HAP-1 (cell line): ENCODE measurements around the gene DAGLA.

Experiments used
- DNase-seq, 2 experiments: peaks; one replicate each; pipeline ENCODE4 v3.0.0-alpha.2; 2016 to 2020; ENCODE audit warnings: low spot score in 2 of 2
- H3K27me3 ChIP-seq: fragments of 250-450 bp; sonication (Bioruptor Pico); 2 replicates; pipeline ENCODE4 v1.5.1; 2020; ENCODE audit warnings: low read depth, mild to moderate bottlenecking, moderate library complexity
- H3K36me3 ChIP-seq: fragments of 250-450 bp; sonication (Bioruptor Pico); replicated peaks from 2 replicates; pipeline ENCODE4 v1.5.1; 2020; ENCODE audit warnings: mild to moderate bottlenecking
- H3K4me1 ChIP-seq: fragments of 250-450 bp; sonication (Bioruptor Pico); 2 replicates; pipeline ENCODE4 v1.5.1; 2020; ENCODE audit warnings: mild to moderate bottlenecking
- H3K4me3 ChIP-seq: fragments of 250-450 bp; sonication (Bioruptor Pico); 2 replicates; pipeline ENCODE4 v1.5.1; 2020; ENCODE audit warnings: mild to moderate bottlenecking, moderate library complexity
- H3K9me3 ChIP-seq: fragments of 250-450 bp; sonication (Bioruptor Pico); 2 replicates; pipeline ENCODE4 v1.5.1; 2020; ENCODE audit warnings: mild to moderate bottlenecking, moderate library complexity
- in situ Hi-C: fragments of 300-500 bp; cut with MboI; formaldehyde crosslinking; loops from 3 replicates; pipeline ENCODE4 v1.14.3; 2020; ENCODE audit warnings: low sequenced_read_pairs, inconsistent platforms, mixed read lengths

Gene DAGLA

DNA sequence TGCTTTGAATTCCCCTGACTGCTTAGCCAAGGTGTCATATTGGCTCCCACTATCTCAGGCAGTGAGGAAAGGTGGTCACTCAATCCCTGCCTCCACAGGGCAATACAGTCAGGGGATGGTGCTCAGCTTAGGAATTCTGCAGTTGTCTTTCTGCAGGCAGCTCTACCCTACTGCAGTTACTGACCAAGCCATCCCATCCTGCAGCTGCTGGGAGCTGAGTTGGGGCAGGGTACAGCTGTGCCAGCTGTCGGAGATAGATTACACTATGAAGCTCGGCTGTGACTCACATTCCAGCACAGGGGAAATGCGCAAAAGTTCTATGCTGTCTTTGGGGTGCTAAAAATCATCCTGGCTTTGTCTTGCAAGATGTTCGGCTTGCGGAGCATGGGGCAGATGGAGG is 4.4 kb upstream of the DAGLA start:
- in situ Hi-C loops: no loop called here
- DNase-seq: no peak
- no peaks in the 10 kb centered on the region for H3K36me3 ChIP-seq
- H3K9me3 ChIP-seq: no peaks in the 10 kb centered on the region
- H3K4me3 ChIP-seq: no peak overlapping the region
- H3K27me3 ChIP-seq: peaks cover 48% of the 10 kb centered on the region
- no peaks in the 10 kb centered on the region; the same call in 1 of the 2 replicates for H3K4me1 ChIP-seq

DNA sequence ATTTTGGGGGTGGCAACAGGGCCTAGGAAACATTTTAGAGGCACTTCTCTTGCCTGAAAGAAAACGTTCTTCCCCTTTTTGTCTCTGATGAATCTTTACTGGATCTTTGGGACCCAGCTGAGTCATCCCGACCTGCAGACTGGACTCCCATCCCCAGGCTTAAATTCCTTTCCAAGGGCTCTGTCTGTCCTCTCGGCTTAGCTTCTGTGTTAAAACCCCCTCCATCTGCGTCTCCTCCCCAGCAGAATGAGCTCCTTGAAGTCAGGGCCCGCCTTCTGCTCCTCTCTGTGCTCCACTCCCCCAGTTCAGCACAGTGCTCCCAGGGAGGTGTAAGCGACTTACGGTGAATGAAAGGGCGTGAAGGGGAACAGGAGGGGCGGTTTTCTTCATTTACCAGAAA is 895 bp upstream of the DAGLA start:
- no peak for DNase-seq
- H3K4me1 ChIP-seq: no peaks in the 10 kb centered on the region; the same call in 1 of the 2 replicates
- in situ Hi-C loops: no loop called here

DNA sequence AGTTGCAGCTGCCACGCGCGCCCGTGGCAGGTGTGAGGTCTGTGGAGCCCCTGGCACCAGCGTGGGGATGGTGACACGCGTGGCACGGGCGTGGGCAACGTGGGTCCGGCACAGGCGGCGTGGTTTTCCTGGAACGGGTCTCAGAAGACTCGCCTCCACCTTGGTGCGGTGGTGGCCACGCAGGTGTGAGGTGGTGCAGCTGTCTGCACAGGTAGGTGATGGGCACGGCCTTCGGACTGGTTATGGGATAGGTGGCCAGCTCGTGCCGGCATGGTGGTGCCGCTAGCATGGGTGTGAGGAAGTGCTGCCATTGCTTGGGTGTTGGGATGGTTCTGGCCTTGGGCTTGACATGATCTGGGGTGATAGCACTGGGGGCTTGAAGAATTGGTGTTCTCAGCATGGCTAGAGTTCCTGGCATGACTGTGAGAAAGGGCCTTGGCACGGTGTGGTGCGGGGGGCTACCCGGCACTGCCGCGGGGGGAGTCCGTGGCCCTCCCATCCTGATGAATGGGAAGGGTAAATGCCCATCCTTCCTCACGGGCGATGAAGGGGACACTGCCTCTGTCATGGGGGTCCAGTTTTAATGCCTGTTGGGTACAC is 531 bp downstream of the DAGLA start:
- H3K9me3 ChIP-seq: no peaks in the 10 kb centered on the region
- DNase-seq: no peak
- in situ Hi-C loops: no loop called here
- H3K27me3 ChIP-seq: peaks cover 51% of the 10 kb centered on the region
- no peaks in the 10 kb centered on the region; the same call in 1 of the 2 replicates for H3K4me1 ChIP-seq
- no peaks in the 10 kb centered on the region for H3K36me3 ChIP-seq
- peak overlapping the region; percentile 31 for H3K4me3 ChIP-seq

More for the DNA sequence above, 895 bp upstream of the DAGLA start:
- H3K27me3 ChIP-seq: peaks cover 53% of the 10 kb centered on the region
- no peaks in the 10 kb centered on the region for H3K36me3 ChIP-seq
- H3K4me3 ChIP-seq: no peak overlapping the region
- no peaks in the 10 kb centered on the region for H3K9me3 ChIP-seq

DNA sequence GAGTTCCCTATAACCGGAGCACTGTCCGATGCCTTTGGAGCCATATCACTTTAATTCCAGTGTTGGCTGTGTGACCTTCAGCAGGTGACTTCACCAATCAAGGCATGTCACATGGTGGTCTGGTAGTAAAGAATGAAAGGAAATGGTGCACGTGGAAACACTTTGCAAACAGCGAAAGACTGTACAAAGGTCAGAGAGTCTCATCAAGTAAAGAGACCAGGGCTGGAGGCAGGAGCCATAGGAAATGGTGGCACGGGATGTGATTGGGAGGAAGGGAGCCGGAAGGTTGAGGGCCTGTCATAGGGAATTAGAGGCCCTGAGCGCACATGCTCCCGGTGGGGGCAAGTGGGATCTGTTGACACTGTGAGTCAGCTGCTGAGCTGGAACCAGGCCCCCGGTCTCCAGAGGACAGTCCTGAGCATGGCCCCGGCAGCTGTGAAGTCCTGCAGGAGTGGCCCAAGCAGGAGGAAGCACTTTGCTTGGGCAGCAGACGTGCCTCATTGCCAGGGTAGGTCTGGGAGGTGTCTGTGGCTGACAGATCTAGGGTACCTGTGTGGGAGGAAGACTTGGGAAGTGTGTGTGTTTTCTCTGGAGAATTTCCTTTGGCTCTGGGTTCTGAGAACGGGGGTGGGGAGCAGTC is 2.0 kb downstream of the DAGLA start:
- no peak for DNase-seq
- H3K36me3 ChIP-seq: no peaks in the 10 kb centered on the region
- in situ Hi-C loops: no loop called here
- H3K27me3 ChIP-seq: peaks cover 36% of the 10 kb centered on the region
- no peaks in the 10 kb centered on the region for H3K9me3 ChIP-seq
- H3K4me1 ChIP-seq: no peaks in the 10 kb centered on the region; the same call in 1 of the 2 replicates
- no peak overlapping the region for H3K4me3 ChIP-seq

DNA sequence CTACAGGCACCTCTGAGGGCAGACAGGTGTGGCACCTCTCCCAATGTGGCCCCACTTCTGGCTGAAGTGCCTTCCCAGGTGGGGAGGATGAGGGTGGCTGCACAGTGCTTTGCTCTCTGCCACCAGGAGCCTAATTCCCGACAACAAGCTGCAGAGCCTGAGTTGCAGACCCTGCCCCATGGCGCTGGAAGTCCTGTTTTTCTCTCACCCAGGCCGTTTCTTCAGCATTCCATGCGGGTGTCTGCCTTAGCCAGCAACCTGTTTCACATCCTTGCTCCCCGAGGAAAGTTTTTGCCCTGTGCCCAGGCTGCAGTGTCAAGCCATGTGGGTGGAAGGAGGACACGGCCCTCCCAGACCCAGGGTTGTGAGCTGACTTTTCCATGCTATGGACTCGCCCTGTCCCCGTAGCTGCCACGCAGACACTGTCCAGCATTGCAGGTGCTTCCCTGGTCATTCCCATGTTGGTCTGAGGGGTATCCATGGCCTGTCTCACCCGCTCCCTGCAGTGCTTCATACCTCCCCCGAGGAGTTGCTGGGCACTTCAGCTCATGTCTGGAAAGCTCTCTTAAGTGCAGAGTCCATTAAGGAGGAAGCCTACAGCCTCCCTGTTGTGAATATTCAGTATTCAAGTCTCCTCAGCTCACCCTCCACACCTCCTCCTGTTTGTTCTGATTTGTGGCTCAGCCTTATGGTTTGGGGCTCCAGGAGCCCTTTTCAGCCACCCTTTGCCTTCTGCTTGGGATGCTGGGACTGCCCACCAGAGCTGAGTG is 2.9 kb downstream of the DAGLA start:
- H3K9me3 ChIP-seq: no peaks in the 10 kb centered on the region
- no peaks in the 10 kb centered on the region for H3K36me3 ChIP-seq
- DNase-seq: no peak
- H3K27me3 ChIP-seq: peaks cover 33% of the 10 kb centered on the region
- H3K4me1 ChIP-seq: no peaks in the 10 kb centered on the region; the same call in 1 of the 2 replicates
- in situ Hi-C loops: no loop called here
- no peak overlapping the region for H3K4me3 ChIP-seq

GRCh38 chr11:61683961-61684869 is 4.0 kb downstream of the DAGLA start:
- no peaks in the 10 kb centered on the region for H3K36me3 ChIP-seq
- in situ Hi-C loops: no loop called here
- DNase-seq: no peak
- H3K27me3 ChIP-seq: peaks cover 22% of the 10 kb centered on the region
- no peaks in the 10 kb centered on the region for H3K9me3 ChIP-seq
- H3K4me1 ChIP-seq: no peaks in the 10 kb centered on the region; the same call in 1 of the 2 replicates
- no peak overlapping the region for H3K4me3 ChIP-seq

DNA sequence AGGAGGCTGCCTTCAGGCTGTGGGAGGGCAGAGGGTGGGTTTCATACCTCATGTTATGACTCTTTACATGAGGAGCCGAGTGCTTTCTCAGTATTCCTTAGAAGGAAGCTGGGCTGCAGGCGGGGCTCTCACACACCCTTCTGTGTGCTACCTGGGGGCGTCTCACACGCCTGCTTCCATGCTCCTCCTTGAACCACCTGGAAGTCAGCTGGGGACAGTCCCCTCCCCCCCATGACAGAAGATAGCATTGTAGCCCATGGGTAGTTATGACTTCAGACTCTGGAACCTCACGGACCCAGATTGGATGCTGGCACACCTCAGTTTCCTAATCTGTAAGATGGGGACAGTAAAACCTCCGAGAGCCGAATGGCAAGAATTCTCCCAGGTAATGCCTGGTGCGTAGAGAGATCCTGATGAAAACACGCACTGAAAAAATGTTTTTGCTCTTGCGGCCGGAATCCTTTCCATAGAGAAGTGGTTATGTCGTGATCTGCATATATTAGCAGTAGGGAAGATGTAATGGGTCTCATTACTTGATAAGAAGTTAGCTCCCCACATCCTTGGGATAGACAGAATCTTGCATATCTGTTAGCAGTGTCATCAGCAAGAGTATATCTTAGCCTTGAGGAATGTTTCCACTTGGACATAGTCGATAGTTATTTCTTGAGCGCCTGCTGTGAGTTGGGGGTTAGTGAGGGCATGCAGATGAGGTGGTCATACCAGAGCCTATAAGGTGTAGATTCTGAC is 4.9 kb downstream of the DAGLA start:
- in situ Hi-C loops: no loop called here
- no peaks in the 10 kb centered on the region; the same call in 1 of the 2 replicates for H3K4me1 ChIP-seq
- H3K9me3 ChIP-seq: no peaks in the 10 kb centered on the region
- no peaks in the 10 kb centered on the region for H3K36me3 ChIP-seq
- H3K4me3 ChIP-seq: no peak overlapping the region
- DNase-seq: no peak
- peaks cover 22% of the 10 kb centered on the region for H3K27me3 ChIP-seq

GRCh38 chr11:61685617-61685967 is 5.4 kb downstream of the DAGLA start:
- no peak for DNase-seq
- no peaks in the 10 kb centered on the region for H3K9me3 ChIP-seq
- H3K4me3 ChIP-seq: no peak overlapping the region
- peaks cover 22% of the 10 kb centered on the region for H3K27me3 ChIP-seq
- no peaks in the 10 kb centered on the region for H3K36me3 ChIP-seq
- no peaks in the 10 kb centered on the region; the same call in 1 of the 2 replicates for H3K4me1 ChIP-seq
- in situ Hi-C loops: no loop called here

DNA sequence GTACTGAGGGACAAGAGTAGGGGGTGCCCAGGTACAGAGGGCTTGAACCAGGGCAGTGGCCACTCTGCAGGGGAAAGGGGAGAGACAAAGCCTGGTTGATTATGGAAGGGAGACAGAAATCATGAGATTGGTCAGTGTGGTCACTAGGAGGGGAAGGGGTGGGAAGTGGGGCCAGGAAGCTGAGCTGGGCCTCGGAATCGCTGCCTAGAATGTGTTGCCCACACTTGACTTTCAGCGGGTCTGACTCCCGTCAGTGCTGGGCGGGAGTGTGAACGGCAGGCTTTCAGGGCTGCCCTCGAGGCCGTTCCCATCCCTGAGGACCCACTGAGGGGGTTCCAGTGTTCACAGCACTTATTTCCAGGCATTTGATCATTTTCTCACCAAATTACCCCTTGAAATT is 5.9 kb downstream of the DAGLA start:
- no peak for DNase-seq

GRCh38 chr11:61686469-61686868 is 6.3 kb downstream of the DAGLA start:
- H3K27me3 ChIP-seq: peaks cover 22% of the 10 kb centered on the region
- no peaks in the 10 kb centered on the region for H3K36me3 ChIP-seq
- H3K9me3 ChIP-seq: no peaks in the 10 kb centered on the region
- in situ Hi-C loops: no loop called here
- no peak overlapping the region for H3K4me3 ChIP-seq
- no peak for DNase-seq
- H3K4me1 ChIP-seq: no peaks in the 10 kb centered on the region

More for the DNA sequence above, 5.9 kb downstream of the DAGLA start:
- no peak overlapping the region for H3K4me3 ChIP-seq
- in situ Hi-C loops: no loop called here
- H3K27me3 ChIP-seq: peaks cover 22% of the 10 kb centered on the region
- H3K9me3 ChIP-seq: no peaks in the 10 kb centered on the region
- H3K4me1 ChIP-seq: no peaks in the 10 kb centered on the region
- H3K36me3 ChIP-seq: no peaks in the 10 kb centered on the region

GRCh38 chr11:61687420-61687819 is 7.2 kb downstream of the DAGLA start:
- in situ Hi-C loops: no loop called here
- H3K4me1 ChIP-seq: no peaks in the 10 kb centered on the region
- H3K27me3 ChIP-seq: peaks cover 22% of the 10 kb centered on the region
- DNase-seq: no peak
- no peak overlapping the region for H3K4me3 ChIP-seq
- H3K9me3 ChIP-seq: no peaks in the 10 kb centered on the region
- no peaks in the 10 kb centered on the region for H3K36me3 ChIP-seq

DNA sequence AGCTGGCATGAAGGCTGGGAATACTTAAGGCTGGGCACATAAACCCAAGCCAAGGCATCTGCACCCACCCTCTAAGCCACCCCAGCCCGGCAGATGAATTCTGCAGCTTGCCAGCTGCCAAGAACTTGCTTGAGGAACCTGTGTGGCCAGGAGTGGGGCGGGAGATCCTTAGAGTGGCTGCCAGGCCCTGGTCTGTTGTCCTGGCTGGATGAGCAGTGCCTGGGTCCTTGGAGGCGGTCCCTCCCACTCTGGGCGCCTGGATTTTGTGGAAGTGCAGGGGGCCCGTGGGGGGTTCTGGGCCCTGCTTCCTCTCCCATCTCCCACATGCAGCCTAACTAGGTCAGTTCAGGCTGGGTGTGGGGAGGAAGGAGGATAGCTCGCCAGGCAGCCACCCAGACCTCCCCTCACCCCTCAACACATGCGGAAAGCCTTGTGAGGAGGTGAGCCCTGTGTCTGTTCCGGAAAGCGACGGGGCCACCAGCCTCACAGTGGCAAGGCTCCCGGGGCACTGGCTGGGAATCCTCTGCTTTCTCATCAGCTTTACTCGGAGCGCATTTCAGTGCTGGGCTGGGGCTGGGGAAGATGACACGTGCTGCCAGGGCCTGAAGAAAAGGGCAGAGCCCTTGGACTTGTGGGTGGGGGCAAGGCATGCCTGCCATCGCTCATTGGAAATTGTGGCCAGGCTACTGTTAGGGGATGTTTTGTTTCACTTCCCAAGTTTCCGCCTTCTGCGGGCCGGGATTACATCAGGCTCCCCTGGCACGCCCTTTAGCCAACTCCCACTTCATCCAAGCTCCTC is 8.4 kb downstream of the DAGLA start:
- H3K4me3 ChIP-seq: no peak overlapping the region
- DNase-seq: no peak
- H3K36me3 ChIP-seq: no peaks in the 10 kb centered on the region
- no peaks in the 10 kb centered on the region for H3K4me1 ChIP-seq
- in situ Hi-C loops: no loop called here
- H3K9me3 ChIP-seq: no peaks in the 10 kb centered on the region
- H3K27me3 ChIP-seq: peaks cover 20% of the 10 kb centered on the region
